KOPT-K1 (cell line): Measurements from ENCODE around the gene OR2V2.

ENCODE experiments used
- H3K27ac ChIP-seq: fragments of 200-600 bp; sonication (generic); 2 replicates; pipeline ENCODE4 v1.5.1; 2016; ENCODE audit warnings: antibody characterized with exemption, mild to moderate bottlenecking, low read depth, low read length; ENCODE audit not compliant: poor library complexity, severe bottlenecking
- H3K36me3 ChIP-seq: fragments of 200-600 bp; sonication (generic); 2 replicates; pipeline ENCODE4 v1.5.1; 2017; ENCODE audit warnings: antibody characterized with exemption, mild to moderate bottlenecking, low read length, moderate library complexity; ENCODE audit not compliant: insufficient read depth
- H3K9me3 ChIP-seq: fragments of 200-600 bp; sonication (generic); 2 replicates; pipeline ENCODE4 v1.5.1; 2017; ENCODE audit warnings: antibody characterized with exemption, low read length, mild to moderate bottlenecking; ENCODE audit not compliant: insufficient read depth, poor library complexity, severe bottlenecking

OR2V2 gene

DNA sequence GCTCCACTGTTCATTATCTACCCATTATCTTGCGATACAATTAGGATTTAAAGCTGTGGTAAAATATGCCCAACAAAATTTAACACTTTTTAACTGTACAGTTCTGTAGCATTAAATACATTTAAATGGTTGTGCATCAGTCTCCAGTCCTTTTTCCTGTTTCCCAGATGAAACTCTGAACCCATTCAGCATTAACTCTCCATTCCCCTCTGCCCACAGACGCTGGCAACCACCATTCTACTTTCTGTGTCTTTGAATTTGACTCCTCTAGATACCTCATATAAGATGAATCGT, 60.5 kb downstream of the OR2V2 start:
- no peaks in the 10 kb centered on the region for H3K36me3 ChIP-seq
- peaks cover 20% of the 10 kb centered on the region for H3K9me3 ChIP-seq
- H3K27ac ChIP-seq = no peak overlapping the region
